Measurements from ENCODE around the gene LAIR2. TPM values are rescaled to one million over a fixed set of nuclear protein-coding genes. Genes with fewer than 3 reads are reported as not detected.
A peak's percentile ranks its signal among the peaks of the same experiment; 100 is the strongest.

LAIR2 gene
- total and polyA plus RNA-seq, 8 donors: 0.30 TPM; not detected in 7

- H3K36me3 ChIP-seq: no peaks in the 10 kb centered on the region
- intact Hi-C loops (cut with DNase I; ENCODE audit: low total_unique reads): loop anchor here (10.0 kb wide), 1 partner anchor 193 kb away; no protein-coding TSS in a partner anchor
- WGBS, 5 donors: 9 to 11% (median 11%) methylated on average over 16 of the region's 16 CpGs
- H3K27me3 ChIP-seq: peaks cover 0 to 68% (median 8%) of the 10 kb centered on the region in 3 donors
- no peak for TF ChIP-seq POLR2A (IDR thresholded peaks at IDR 0.05)
- TF ChIP-seq CTCF (IDR thresholded peaks at IDR 0.05): peak in 4 of 7 experiments; percentile 29 to 50 (median 32)
- H3K27ac ChIP-seq: no peak overlapping the region
- DNase-seq: peak in 1 of 2 donors; percentile 80
- H3K4me3 ChIP-seq: no peak overlapping the region
- peaks cover 0 to 15% (median 4%) of the 10 kb centered on the region in 4 donors for H3K4me1 ChIP-seq
- H3K9me3 ChIP-seq: no peaks in the 10 kb centered on the region
These were observed 21.2 kb upstream of the LAIR2 start for GRCh38 chr19:54481326-54481930.

GRCh38 chr19:54482889-54483288 is 19.7 kb upstream of the LAIR2 start:
- no peaks in the 10 kb centered on the region for H3K9me3 ChIP-seq
- peaks cover 0 to 15% (median 4%) of the 10 kb centered on the region in 4 donors for H3K4me1 ChIP-seq
- H3K27ac ChIP-seq: no peak overlapping the region
- H3K27me3 ChIP-seq: peaks cover 0 to 56% (median 8%) of the 10 kb centered on the region in 3 donors
- no peak for TF ChIP-seq CTCF (IDR thresholded peaks at IDR 0.05)
- no peak for TF ChIP-seq POLR2A (IDR thresholded peaks at IDR 0.05)
- no peak for TF ChIP-seq POLR2AphosphoS5 (IDR thresholded peaks at IDR 0.05)
- TF ChIP-seq EP300 (IDR thresholded peaks at IDR 0.05): no peak
- H3K4me3 ChIP-seq: no peak overlapping the region
- DNase-seq: no peak
- 62 to 70% (median 69%) methylated on average over 3 of the region's 3 CpGs for WGBS, 5 donors
- intact Hi-C loops (cut with DNase I; ENCODE audit: low total_unique reads): loop anchor here (10.0 kb wide), 1 partner anchor 192 kb away; no protein-coding TSS in a partner anchor
- H3K36me3 ChIP-seq: no peaks in the 10 kb centered on the region

- no peaks in the 10 kb centered on the region for H3K36me3 ChIP-seq
- H3K27ac ChIP-seq: no peak overlapping the region
- H3K27me3 ChIP-seq: peaks cover 0 to 44% (median 8%) of the 10 kb centered on the region in 3 donors
- no peak for DNase-seq
- no peak overlapping the region for H3K4me3 ChIP-seq
- intact Hi-C loops (cut with DNase I; ENCODE audit: low total_unique reads): loop anchor here (10.0 kb wide), 1 partner anchor 190 kb away; no protein-coding TSS in a partner anchor
- peaks cover 0 to 11% (median 2%) of the 10 kb centered on the region in 4 donors for H3K4me1 ChIP-seq
- WGBS, 5 donors: 75 to 81% (median 79%) methylated on average over 10 of the region's 10 CpGs
- TF ChIP-seq POLR2A (IDR thresholded peaks at IDR 0.05): no peak
- TF ChIP-seq POLR2AphosphoS5 (IDR thresholded peaks at IDR 0.05): no peak
- no peak for TF ChIP-seq CTCF (IDR thresholded peaks at IDR 0.05)
- TF ChIP-seq EP300 (IDR thresholded peaks at IDR 0.05): no peak
- no peaks in the 10 kb centered on the region for H3K9me3 ChIP-seq
These were observed 18.2 kb upstream of the LAIR2 start for GRCh38 chr19:54484451-54484850.

GRCh38 chr19:54485851-54486250 is 16.8 kb upstream of the LAIR2 start:
- DNase-seq: no peak
- Histone ChIP-seq H3K4me1 (peaks cover 0 to 6% (median 2%) of the 10 kb centered on the region in 4 donors), H3K4me3 (no peak overlapping the region), H3K27me3 (peaks cover 0 to 38% (median 8%) of the 10 kb centered on the region in 3 donors), H3K9me3 (no peaks in the 10 kb centered on the region), H3K27ac (no peak overlapping the region), H3K36me3 (no peaks in the 10 kb centered on the region)
- no peak for TF ChIP-seq POLR2A (IDR thresholded peaks at IDR 0.05)
- TF ChIP-seq POLR2AphosphoS5 (IDR thresholded peaks at IDR 0.05): no peak
- TF ChIP-seq CTCF (IDR thresholded peaks at IDR 0.05): no peak
- TF ChIP-seq EP300 (IDR thresholded peaks at IDR 0.05): no peak
- intact Hi-C loops (cut with DNase I; ENCODE audit: low total_unique reads): loop anchor here (10.0 kb wide), 1 partner anchor 189 kb away; no protein-coding TSS in a partner anchor
- WGBS, 5 donors: 33 to 69% (median 66%) methylated on average over 2 to 5 of the region's 5 CpGs
